SU-DHL-6 (cell line): ENCODE results near the gene SNAPC2.

Experiments used
- CTCF ChIP-seq: fragments of 200-600 bp; sonication (generic); IDR thresholded peaks from one replicate; pipeline ENCODE4 v1.5.1; 2017; ENCODE audit warnings: antibody characterized with exemption, mild to moderate bottlenecking, low read length, moderate library complexity; ENCODE audit not compliant: insufficient read depth, poor library complexity, severe bottlenecking
- EZH2phosphoT487 ChIP-seq: fragments of 200-600 bp; sonication (generic), shearing (Covaris generic); conservative IDR thresholded peaks from 2 replicates; pipeline ENCODE4 v1.6.1; 2018; ENCODE audit warnings: mild to moderate bottlenecking, antibody characterized with exemption, low read length, moderate library complexity, mixed read lengths

- TF ChIP-seq CTCF (no peak), EZH2phosphoT487 (no peak)
These were observed 7.9 kb upstream of the SNAPC2 start for GRCh38 chr19:7912144-7912696.
